ENCODE measurements around the gene SMURF1. TPM values are rescaled to one million over a fixed set of nuclear protein-coding genes. Genes with fewer than 3 reads are reported as not detected.
A peak's percentile ranks its signal among the peaks of the same experiment; 100 is the strongest.

Gene SMURF1
- total RNA-seq, 1 experiment from 2014 or later: 16.7 TPM

DNA sequence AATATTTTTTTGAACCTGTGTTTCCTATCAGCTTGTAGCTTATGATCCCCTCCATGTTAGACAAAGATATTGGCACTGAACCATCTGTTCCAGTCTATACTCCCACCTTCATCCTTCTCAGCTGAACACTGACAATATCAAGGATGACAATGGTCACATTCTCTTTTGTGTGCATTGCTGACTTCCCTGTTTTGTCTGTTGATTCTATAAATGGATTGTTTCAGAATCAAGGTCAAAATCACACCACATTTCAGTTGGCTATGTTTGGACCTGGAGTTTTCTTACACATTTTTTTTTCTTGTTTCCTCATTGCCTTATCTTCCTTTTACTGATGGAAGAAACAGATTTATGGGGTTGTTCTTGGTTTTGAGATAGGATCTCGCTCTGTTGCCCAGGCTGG is 11.3 kb upstream of the SMURF1 start:
- DNase-seq: no peak
- H4K20me1 ChIP-seq (ENCODE audit: insufficient read depth, low read depth, low read length): no peaks in the 10 kb centered on the region
- H3K9me2 ChIP-seq (replicated peaks; ENCODE audit: insufficient read depth, low read length): no peaks in the 10 kb centered on the region
- no peaks in the 10 kb centered on the region for H3K27me3 ChIP-seq (ENCODE audit: low read length)
- peaks cover 34% of the 10 kb centered on the region for H3K4me1 ChIP-seq (ENCODE audit: low read length)
- H3K27ac ChIP-seq (ENCODE audit: low read length): no peak overlapping the region; the same call in 1 of the 2 replicates
- H3K4me2 ChIP-seq (ENCODE audit: low read depth, low read length, poor library complexity, severe bottlenecking): no peak overlapping the region
- H3K36me3 ChIP-seq (ENCODE audit: insufficient read depth, low read length): no peaks in the 10 kb centered on the region
- H3K4me3 ChIP-seq (ENCODE audit: low read length): no peak overlapping the region
- 0 out of 2 replicates have a peak overlapping the region, but pooled peaks have one; percentile 49 for H2AFZ ChIP-seq (ENCODE audit: low read length)
- no peak overlapping the region for H3K9ac ChIP-seq (ENCODE audit: low read length)
- H3K9me3 ChIP-seq (ENCODE audit: low read length): no peaks in the 10 kb centered on the region
- H3K79me2 ChIP-seq (ENCODE audit: low read length): no peaks in the 10 kb centered on the region

DNA sequence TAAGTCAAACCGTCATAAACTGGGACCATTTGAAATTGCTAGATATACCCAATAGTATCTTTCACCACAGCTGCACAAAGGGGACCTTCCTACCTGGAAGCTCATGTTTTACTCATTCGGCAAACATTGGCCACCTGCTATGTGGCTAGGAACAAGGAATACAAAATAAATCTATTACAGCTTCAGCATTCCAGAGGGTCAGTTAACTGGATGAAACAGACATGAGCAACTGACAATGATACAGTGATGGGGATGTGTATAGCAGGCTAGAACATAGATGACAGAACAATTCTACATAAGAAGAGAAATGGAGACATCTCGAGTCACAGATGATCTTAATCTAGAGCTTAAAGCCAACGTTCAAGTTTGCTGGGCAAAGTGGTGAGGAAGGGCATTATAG is 3.1 kb upstream of the SMURF1 start:
- H3K9me3 ChIP-seq (ENCODE audit: low read length): no peaks in the 10 kb centered on the region
- peaks cover 3% of the 10 kb centered on the region; the same call in 1 of the 2 replicates for H3K36me3 ChIP-seq (ENCODE audit: insufficient read depth, low read length)
- H3K4me2 ChIP-seq (ENCODE audit: low read depth, low read length, poor library complexity, severe bottlenecking): no peak overlapping the region
- H3K4me1 ChIP-seq (ENCODE audit: low read length): peaks cover 51% of the 10 kb centered on the region
- H3K9me2 ChIP-seq (replicated peaks; ENCODE audit: insufficient read depth, low read length): no peaks in the 10 kb centered on the region
- H3K27me3 ChIP-seq (ENCODE audit: low read length): no peaks in the 10 kb centered on the region
- H4K20me1 ChIP-seq (ENCODE audit: insufficient read depth, low read depth, low read length): peaks cover 8% of the 10 kb centered on the region
- H3K4me3 ChIP-seq (ENCODE audit: low read length): no peak overlapping the region
- DNase-seq: no peak
- H2AFZ ChIP-seq (ENCODE audit: low read length): no peak overlapping the region
- no peak overlapping the region for H3K27ac ChIP-seq (ENCODE audit: low read length)
- H3K79me2 ChIP-seq (ENCODE audit: low read length): peaks cover 15% of the 10 kb centered on the region
- no peak overlapping the region for H3K9ac ChIP-seq (ENCODE audit: low read length)

DNA sequence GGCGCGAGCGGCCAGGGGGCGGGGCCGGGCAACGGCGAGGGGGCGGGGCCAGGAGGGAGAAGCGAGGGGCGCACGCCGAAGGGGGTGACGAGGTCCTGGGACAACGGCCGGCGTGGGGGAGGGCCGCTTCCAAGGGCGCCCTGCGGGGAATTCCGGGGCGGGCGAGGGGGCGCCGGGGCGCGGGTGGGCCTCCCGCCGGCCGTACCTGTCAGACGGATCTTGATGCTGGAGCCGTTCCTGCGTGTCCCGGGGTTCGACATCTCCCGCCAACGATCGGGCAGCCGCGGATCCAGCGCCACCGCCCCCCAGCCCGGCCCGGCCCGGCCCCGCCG is 421 bp downstream of the SMURF1 start:
- no peaks in the 10 kb centered on the region for H3K27me3 ChIP-seq (ENCODE audit: low read length)
- H3K4me3 ChIP-seq (ENCODE audit: low read length): peak overlapping the region; percentile 69
- H3K4me1 ChIP-seq (ENCODE audit: low read length): peaks cover 54% of the 10 kb centered on the region
- no peak for DNase-seq
- H3K9me3 ChIP-seq (ENCODE audit: low read length): no peaks in the 10 kb centered on the region
- no peak overlapping the region for H2AFZ ChIP-seq (ENCODE audit: low read length)
- H3K27ac ChIP-seq (ENCODE audit: low read length): peak overlapping the region; percentile 88
- H3K9ac ChIP-seq (ENCODE audit: low read length): peak overlapping the region; percentile 93
- H3K79me2 ChIP-seq (ENCODE audit: low read length): peaks cover 50% of the 10 kb centered on the region
- H4K20me1 ChIP-seq (ENCODE audit: insufficient read depth, low read depth, low read length): peaks cover 12% of the 10 kb centered on the region
- H3K9me2 ChIP-seq (replicated peaks; ENCODE audit: insufficient read depth, low read length): no peaks in the 10 kb centered on the region
- peak overlapping the region; percentile 66 for H3K4me2 ChIP-seq (ENCODE audit: low read depth, low read length, poor library complexity, severe bottlenecking)
- H3K36me3 ChIP-seq (ENCODE audit: insufficient read depth, low read length): peaks cover 6% of the 10 kb centered on the region; the same call in 1 of the 2 replicates

DNA sequence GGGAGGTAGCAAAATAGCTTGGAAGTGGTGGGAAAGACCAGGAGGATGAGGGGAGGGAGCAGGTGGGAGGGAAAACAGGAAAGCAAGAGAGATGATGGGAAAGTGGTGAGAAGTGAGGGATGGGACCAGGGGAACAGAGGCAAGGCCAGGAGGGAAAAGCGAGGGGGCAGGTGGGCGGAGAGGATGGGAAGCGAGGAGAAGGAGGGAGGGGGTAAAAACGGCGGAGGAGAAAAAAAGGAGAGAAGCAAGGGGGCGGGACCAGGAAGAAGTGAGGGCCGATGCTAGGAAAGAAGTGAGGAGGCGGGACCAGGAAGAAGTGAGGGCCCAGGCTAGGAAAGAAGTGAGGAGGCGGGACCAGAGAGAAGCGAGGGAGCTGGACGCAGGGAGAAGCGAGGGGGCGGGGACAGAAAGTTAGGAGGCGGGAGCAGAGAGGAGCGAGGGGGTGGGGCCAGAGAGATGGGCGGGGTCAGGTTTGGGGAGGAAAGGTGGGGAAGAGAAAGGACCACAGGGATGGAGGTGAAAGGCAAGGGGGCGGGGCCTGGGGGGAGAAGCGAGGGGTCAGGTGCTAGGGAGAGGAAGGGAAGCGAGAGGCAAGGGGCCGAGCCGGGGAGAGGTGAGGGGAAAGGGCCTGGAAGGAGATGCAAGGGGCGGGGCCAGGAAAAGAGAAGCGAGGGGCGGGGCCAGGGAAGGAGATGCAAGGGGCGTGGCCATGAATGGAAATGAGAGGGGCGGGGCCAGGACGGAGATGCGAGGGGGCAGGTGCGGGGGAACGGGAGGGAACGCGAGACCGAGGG is 984 bp downstream of the SMURF1 start:
- peak overlapping the region; percentile 44; the same call in 1 of the 2 replicates for H3K4me3 ChIP-seq (ENCODE audit: low read length)
- no peaks in the 10 kb centered on the region for H3K9me2 ChIP-seq (replicated peaks; ENCODE audit: insufficient read depth, low read length)
- no peaks in the 10 kb centered on the region for H3K27me3 ChIP-seq (ENCODE audit: low read length)
- no peaks in the 10 kb centered on the region for H3K9me3 ChIP-seq (ENCODE audit: low read length)
- H3K79me2 ChIP-seq (ENCODE audit: low read length): peaks cover 56% of the 10 kb centered on the region
- no peak overlapping the region for H3K9ac ChIP-seq (ENCODE audit: low read length)
- no peak overlapping the region for H3K27ac ChIP-seq (ENCODE audit: low read length)
- peaks cover 6% of the 10 kb centered on the region; the same call in 1 of the 2 replicates for H3K36me3 ChIP-seq (ENCODE audit: insufficient read depth, low read length)
- H4K20me1 ChIP-seq (ENCODE audit: insufficient read depth, low read depth, low read length): peaks cover 12% of the 10 kb centered on the region
- H3K4me1 ChIP-seq (ENCODE audit: low read length): peaks cover 54% of the 10 kb centered on the region
- DNase-seq: peak; percentile 97
- no peak overlapping the region for H2AFZ ChIP-seq (ENCODE audit: low read length)
- no peak overlapping the region for H3K4me2 ChIP-seq (ENCODE audit: low read depth, low read length, poor library complexity, severe bottlenecking)

DNA sequence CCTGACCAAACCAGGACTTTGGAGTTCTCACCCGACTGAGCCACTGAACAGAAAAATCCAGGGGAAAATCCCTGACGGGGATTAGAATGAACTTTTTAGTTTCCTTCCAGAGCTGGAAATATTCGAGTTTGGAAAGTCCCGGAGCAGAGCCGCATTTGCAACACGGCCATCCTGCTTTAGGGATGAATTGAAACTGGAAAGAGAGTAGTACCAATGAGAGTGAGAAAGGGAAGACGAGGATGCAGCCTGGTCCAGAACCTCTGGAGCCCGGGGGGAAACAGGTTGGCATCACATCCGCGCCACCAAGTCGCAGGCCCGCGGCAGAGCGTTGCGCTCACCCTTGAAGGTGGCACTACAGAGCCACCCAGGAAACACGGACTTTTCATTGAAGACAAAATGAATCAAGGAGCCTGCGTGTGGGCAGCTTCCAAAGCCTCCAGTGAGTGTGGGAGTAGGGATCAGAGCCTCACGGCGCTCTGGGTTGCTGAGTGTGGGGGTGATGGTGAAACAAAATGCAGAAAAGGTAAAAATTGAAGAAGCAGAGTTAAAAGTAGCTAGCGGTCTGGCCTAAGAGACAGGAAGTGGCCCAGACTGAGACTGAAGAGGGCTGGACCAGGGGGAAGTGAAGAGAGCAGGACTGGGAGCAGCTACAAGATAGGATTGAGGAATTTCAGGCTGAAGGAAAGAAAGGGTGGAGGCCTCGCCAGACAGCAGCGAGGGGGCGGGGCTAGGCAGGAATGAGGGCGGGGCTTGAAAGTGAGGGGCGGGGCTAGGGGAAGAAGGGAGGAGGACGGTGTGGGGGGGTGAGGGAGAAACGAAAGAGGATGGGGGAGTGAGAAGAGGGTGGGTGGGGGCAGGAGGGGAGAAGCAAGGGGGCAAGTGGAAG is 1.8 kb downstream of the SMURF1 start:
- H3K36me3 ChIP-seq (ENCODE audit: insufficient read depth, low read length): peaks cover 6% of the 10 kb centered on the region; the same call in 1 of the 2 replicates
- no peaks in the 10 kb centered on the region for H3K27me3 ChIP-seq (ENCODE audit: low read length)
- no peak overlapping the region for H2AFZ ChIP-seq (ENCODE audit: low read length)
- H3K4me3 ChIP-seq (ENCODE audit: low read length): peak overlapping the region; percentile 1; the same call in 1 of the 2 replicates
- no peak overlapping the region for H3K9ac ChIP-seq (ENCODE audit: low read length)
- H3K9me3 ChIP-seq (ENCODE audit: low read length): no peaks in the 10 kb centered on the region
- peaks cover 12% of the 10 kb centered on the region for H4K20me1 ChIP-seq (ENCODE audit: insufficient read depth, low read depth, low read length)
- DNase-seq: peak; percentile 49
- peaks cover 63% of the 10 kb centered on the region for H3K4me1 ChIP-seq (ENCODE audit: low read length)
- H3K9me2 ChIP-seq (replicated peaks; ENCODE audit: insufficient read depth, low read length): no peaks in the 10 kb centered on the region
- H3K79me2 ChIP-seq (ENCODE audit: low read length): peaks cover 64% of the 10 kb centered on the region
- peak overlapping the region; percentile 26; the same call in 1 of the 2 replicates for H3K27ac ChIP-seq (ENCODE audit: low read length)
- H3K4me2 ChIP-seq (ENCODE audit: low read depth, low read length, poor library complexity, severe bottlenecking): peak overlapping the region; percentile 31

DNA sequence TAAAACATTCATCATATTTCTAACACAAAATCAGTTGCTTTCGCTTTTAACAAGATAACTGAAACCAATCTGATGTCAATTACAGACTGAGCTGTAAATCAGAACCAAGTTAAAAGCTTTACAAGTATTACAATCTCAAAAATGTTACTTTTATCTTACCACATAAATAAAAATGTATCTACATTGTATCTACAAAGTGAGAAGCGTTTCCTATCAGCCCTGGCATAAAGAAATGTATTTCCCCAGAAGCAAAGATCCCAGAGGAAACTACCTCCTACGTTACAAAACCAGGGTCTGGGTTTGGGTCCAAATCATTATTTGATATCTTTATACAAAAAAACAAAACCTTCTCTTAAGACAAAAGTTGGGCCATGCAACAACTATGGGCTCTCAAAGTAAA is 2.6 kb downstream of the SMURF1 start:
- H3K4me2 ChIP-seq (ENCODE audit: low read depth, low read length, poor library complexity, severe bottlenecking): peak overlapping the region; percentile 31
- H3K79me2 ChIP-seq (ENCODE audit: low read length): peaks cover 72% of the 10 kb centered on the region
- 0 out of 2 replicates have a peak overlapping the region, but pooled peaks have one; percentile 1 for H3K4me3 ChIP-seq (ENCODE audit: low read length)
- no peak overlapping the region for H3K9ac ChIP-seq (ENCODE audit: low read length)
- peaks cover 70% of the 10 kb centered on the region for H3K4me1 ChIP-seq (ENCODE audit: low read length)
- H3K9me3 ChIP-seq (ENCODE audit: low read length): no peaks in the 10 kb centered on the region
- H2AFZ ChIP-seq (ENCODE audit: low read length): no peak overlapping the region
- no peak for DNase-seq
- H4K20me1 ChIP-seq (ENCODE audit: insufficient read depth, low read depth, low read length): peaks cover 12% of the 10 kb centered on the region
- no peaks in the 10 kb centered on the region for H3K27me3 ChIP-seq (ENCODE audit: low read length)
- peaks cover 6% of the 10 kb centered on the region; the same call in 1 of the 2 replicates for H3K36me3 ChIP-seq (ENCODE audit: insufficient read depth, low read length)
- H3K9me2 ChIP-seq (replicated peaks; ENCODE audit: insufficient read depth, low read length): no peaks in the 10 kb centered on the region
- H3K27ac ChIP-seq (ENCODE audit: low read length): peak overlapping the region; percentile 26; the same call in 1 of the 2 replicates

DNA sequence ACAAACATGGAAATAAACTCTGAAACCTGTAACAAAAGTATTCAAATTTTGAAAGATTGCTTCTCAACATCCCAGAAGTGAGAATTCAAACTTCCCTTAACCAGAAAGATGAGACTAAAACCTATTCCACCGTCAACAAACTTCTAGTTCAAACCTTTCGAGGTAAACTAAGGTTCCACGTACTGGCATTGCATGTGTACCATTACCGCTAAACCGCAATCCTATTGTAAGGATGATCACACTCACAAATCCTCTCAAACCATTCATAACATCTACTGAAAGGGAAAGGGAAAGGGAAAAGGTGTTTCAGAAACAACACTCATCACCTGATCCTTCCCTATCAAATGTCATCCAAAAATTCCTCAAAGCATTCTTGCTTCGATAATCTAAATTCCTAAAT is 3.1 kb downstream of the SMURF1 start:
- peaks cover 6% of the 10 kb centered on the region; the same call in 1 of the 2 replicates for H3K36me3 ChIP-seq (ENCODE audit: insufficient read depth, low read length)
- no peaks in the 10 kb centered on the region for H3K9me2 ChIP-seq (replicated peaks; ENCODE audit: insufficient read depth, low read length)
- H3K27ac ChIP-seq (ENCODE audit: low read length): 0 out of 2 replicates have a peak overlapping the region, but pooled peaks have one; percentile 26
- peak overlapping the region; percentile 31 for H3K4me2 ChIP-seq (ENCODE audit: low read depth, low read length, poor library complexity, severe bottlenecking)
- no peak overlapping the region for H2AFZ ChIP-seq (ENCODE audit: low read length)
- no peak overlapping the region for H3K9ac ChIP-seq (ENCODE audit: low read length)
- H3K27me3 ChIP-seq (ENCODE audit: low read length): no peaks in the 10 kb centered on the region
- peaks cover 75% of the 10 kb centered on the region for H3K4me1 ChIP-seq (ENCODE audit: low read length)
- H3K79me2 ChIP-seq (ENCODE audit: low read length): peaks cover 77% of the 10 kb centered on the region
- DNase-seq: no peak
- H3K4me3 ChIP-seq (ENCODE audit: low read length): no peak overlapping the region
- H4K20me1 ChIP-seq (ENCODE audit: insufficient read depth, low read depth, low read length): peaks cover 12% of the 10 kb centered on the region
- H3K9me3 ChIP-seq (ENCODE audit: low read length): no peaks in the 10 kb centered on the region

DNA sequence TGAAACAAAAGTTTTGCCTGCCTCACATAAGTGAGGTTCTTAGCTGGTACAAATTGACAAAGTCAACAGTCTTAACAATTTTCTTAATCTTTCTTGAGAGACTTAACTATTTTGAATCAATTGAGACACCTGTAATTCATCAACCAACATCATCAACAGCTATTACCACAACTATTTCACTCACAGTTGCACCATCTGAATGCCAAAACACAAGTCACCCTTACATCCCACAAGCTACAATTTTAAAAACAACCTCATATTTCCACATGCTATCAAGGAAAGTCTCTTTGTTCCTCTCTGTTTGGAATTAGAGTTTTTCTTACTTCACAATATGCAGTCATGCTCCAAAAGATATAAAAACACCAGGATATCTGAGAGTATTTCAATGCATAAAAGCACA is 4.9 kb downstream of the SMURF1 start:
- no peak overlapping the region for H2AFZ ChIP-seq (ENCODE audit: low read length)
- H3K4me2 ChIP-seq (ENCODE audit: low read depth, low read length, poor library complexity, severe bottlenecking): peak overlapping the region; percentile 42
- no peak overlapping the region for H3K9ac ChIP-seq (ENCODE audit: low read length)
- no peak overlapping the region for H3K4me3 ChIP-seq (ENCODE audit: low read length)
- peaks cover 95% of the 10 kb centered on the region for H3K79me2 ChIP-seq (ENCODE audit: low read length)
- H3K9me2 ChIP-seq (replicated peaks; ENCODE audit: insufficient read depth, low read length): no peaks in the 10 kb centered on the region
- no peak for DNase-seq
- peaks cover 6% of the 10 kb centered on the region; the same call in 1 of the 2 replicates for H3K36me3 ChIP-seq (ENCODE audit: insufficient read depth, low read length)
- H3K27ac ChIP-seq (ENCODE audit: low read length): peak overlapping the region; percentile 53
- H3K4me1 ChIP-seq (ENCODE audit: low read length): peaks cover 84% of the 10 kb centered on the region
- H4K20me1 ChIP-seq (ENCODE audit: insufficient read depth, low read depth, low read length): peaks cover 17% of the 10 kb centered on the region
- H3K27me3 ChIP-seq (ENCODE audit: low read length): no peaks in the 10 kb centered on the region
- H3K9me3 ChIP-seq (ENCODE audit: low read length): no peaks in the 10 kb centered on the region

Measured in Karpas-422 (cell line).